Immature natural killer cell (primary cell): ENCODE results near the gene SYMPK. TPM values are rescaled to one million over a fixed set of nuclear protein-coding genes. Genes with fewer than 3 reads are reported as not detected.
"Not testable (repeated sequence)": the region's sequence is repeated elsewhere in the genome, so short reads cannot be mapped to it uniquely, and the experiment has no call there.

ENCODE experiments used
- DNase-seq, 3 donors: peaks; one replicate each; pipeline ENCODE4 v3.0.0; 2022; ENCODE audit warnings: mixed read lengths in 1 of 3
- H3K27ac Mint-ChIP-seq, 6 donors: one replicate each; pipeline ENCODE4 v1.8.0; 2020; ENCODE audit warnings: mixed read lengths in 6 of 6, mild to moderate bottlenecking in 5 of 6, inconsistent platforms in 4 of 6, moderate library complexity in 3 of 6
- H3K27me3 Mint-ChIP-seq, 3 donors: one replicate each; pipeline ENCODE4 v1.8.0; 2020 to 2021; ENCODE audit warnings: low read depth in 3 of 3, mild to moderate bottlenecking in 3 of 3, mixed read lengths in 3 of 3, moderate library complexity in 3 of 3, inconsistent platforms in 1 of 3
- H3K36me3 Mint-ChIP-seq, 3 donors: one replicate each; pipeline ENCODE4 v1.8.0; 2020; ENCODE audit warnings: mixed read lengths in 3 of 3, inconsistent platforms in 2 of 3, mild to moderate bottlenecking in 2 of 3
- H3K4me1 Mint-ChIP-seq, 2 donors: one replicate each; pipeline ENCODE4 v1.8.0; 2020; ENCODE audit warnings: inconsistent platforms in 2 of 2, mild to moderate bottlenecking in 2 of 2, mixed read lengths in 2 of 2, moderate library complexity in 1 of 2
- H3K4me3 Mint-ChIP-seq, 5 donors: one replicate each; pipeline ENCODE4 v1.8.0; 2020; ENCODE audit warnings: mild to moderate bottlenecking in 5 of 5, mixed read lengths in 5 of 5, inconsistent platforms in 3 of 5, moderate library complexity in 3 of 5
- H3K9me3 Mint-ChIP-seq, 6 donors: one replicate each; pipeline ENCODE4 v1.8.0; 2020; ENCODE audit warnings: mild to moderate bottlenecking in 6 of 6, mixed read lengths in 6 of 6, inconsistent platforms in 4 of 6, moderate library complexity in 3 of 6
- polyA plus RNA-seq, 3 donors: library from polyadenylated mRNA; unstranded; fragments of 300-500 nt; fragmentation: Illumina TruSeq; gene quantifications; one replicate each; pipeline ENCODE4 v1.2.3, GENCODE V29; 2021

Gene SYMPK
- polyA plus RNA-seq, 3 donors from 2014 or later = 2.1 to 14.6 (median 5.6) TPM

- Mint-ChIP-seq H3K36me3 (peaks cover 8 to 14% (median 9%) of the 10 kb centered on the region in 3 donors), H3K4me3 (no peak overlapping the region), H3K4me1 (peaks cover 15 to 19% of the 10 kb centered on the region in 2 donors), H3K27ac (no peak overlapping the region), H3K27me3 (peaks cover 2 to 4% (median 3%) of the 10 kb centered on the region in 3 donors), H3K9me3 (no peaks in the 10 kb centered on the region)
- no peak for DNase-seq
These were observed 34.4 kb upstream of the SYMPK start for GRCh38 chr19:45897261-45897812.

- not testable (repeated sequence) for H3K9me3 Mint-ChIP-seq, H3K4me3 Mint-ChIP-seq, H3K27me3 Mint-ChIP-seq, DNase-seq, H3K27ac Mint-ChIP-seq
- H3K36me3 Mint-ChIP-seq = peaks cover 8 to 14% (median 9%) of the 10 kb centered on the region in 3 donors
- H3K4me1 Mint-ChIP-seq = peaks cover 8 to 13% of the 10 kb centered on the region in 2 donors
These were observed 33.1 kb upstream of the SYMPK start for GRCh38 chr19:45895983-45896599.

DNA sequence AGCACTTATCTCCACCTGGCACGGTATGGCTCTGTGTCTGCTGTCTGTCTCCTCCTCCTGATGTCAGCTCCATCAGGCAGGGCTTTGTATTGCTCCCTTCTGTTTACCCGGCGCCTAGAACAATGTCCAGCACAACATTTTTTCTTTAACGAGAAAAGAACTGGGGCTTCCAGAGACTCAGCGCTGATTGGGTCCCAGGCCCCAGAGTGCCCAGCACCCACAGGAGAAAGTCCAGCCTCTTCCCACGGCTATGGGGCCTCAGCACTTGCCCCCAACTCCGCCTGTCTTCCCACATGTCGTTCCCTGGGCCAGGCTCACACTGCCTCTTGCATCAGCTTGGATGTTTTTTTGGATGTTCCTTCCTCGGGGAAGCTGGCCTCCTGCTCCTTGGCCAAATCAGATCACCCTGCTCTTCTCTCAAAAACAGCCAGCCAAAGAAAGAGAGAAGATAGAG lies 32.6 kb upstream of the SYMPK start:
- no peak for DNase-seq
- H3K27ac Mint-ChIP-seq = peak overlapping the region in 1 of 6 donors; percentile 21
- H3K4me1 Mint-ChIP-seq = peaks cover 3 to 8% of the 10 kb centered on the region in 2 donors
- peaks cover 8 to 11% (median 9%) of the 10 kb centered on the region in 3 donors for H3K36me3 Mint-ChIP-seq
- H3K4me3 Mint-ChIP-seq = no peak overlapping the region
- peaks cover 0 to 2% (median 0%) of the 10 kb centered on the region in 3 donors for H3K27me3 Mint-ChIP-seq
- no peaks in the 10 kb centered on the region for H3K9me3 Mint-ChIP-seq

GRCh38 chr19:45890877-45891276 lies 27.9 kb upstream of the SYMPK start:
- DNase-seq = no peak
- H3K27me3 Mint-ChIP-seq = peaks cover 4 to 8% (median 5%) of the 10 kb centered on the region in 3 donors
- H3K36me3 Mint-ChIP-seq = peaks cover 0 to 8% (median 0%) of the 10 kb centered on the region in 3 donors
- no peak overlapping the region for H3K27ac Mint-ChIP-seq
- H3K4me1 Mint-ChIP-seq = peaks cover 13% of the 10 kb centered on the region in 2 donors
- H3K9me3 Mint-ChIP-seq = no peaks in the 10 kb centered on the region
- no peak overlapping the region for H3K4me3 Mint-ChIP-seq

- DNase-seq = no peak
- H3K4me1 Mint-ChIP-seq = peaks cover 14 to 16% of the 10 kb centered on the region in 2 donors
- H3K27ac Mint-ChIP-seq = peak overlapping the region in 1 of 6 donors; percentile 51
- H3K9me3 Mint-ChIP-seq = no peaks in the 10 kb centered on the region
- peaks cover 4 to 8% (median 5%) of the 10 kb centered on the region in 3 donors for H3K27me3 Mint-ChIP-seq
- no peaks in the 10 kb centered on the region for H3K36me3 Mint-ChIP-seq
- no peak overlapping the region for H3K4me3 Mint-ChIP-seq
These were observed 26.4 kb upstream of the SYMPK start for GRCh38 chr19:45889210-45889885.

GRCh38 chr19:45887200-45887710 lies 24.3 kb upstream of the SYMPK start:
- Mint-ChIP-seq H3K4me3 (peak overlapping the region; percentile 96 to 100 (median 97)), H3K4me1 (peaks cover 22 to 27% of the 10 kb centered on the region in 2 donors), H3K9me3 (no peaks in the 10 kb centered on the region), H3K27me3 (peaks cover 4 to 9% (median 8%) of the 10 kb centered on the region in 3 donors), H3K36me3 (peaks cover 0 to 4% (median 0%) of the 10 kb centered on the region in 3 donors), H3K27ac (peak overlapping the region; percentile 94 to 99 (median 96))
- DNase-seq = no peak

- peaks cover 0 to 4% (median under 1%) of the 10 kb centered on the region in 3 donors for H3K36me3 Mint-ChIP-seq
- peak overlapping the region; percentile 96 to 100 (median 97) for H3K4me3 Mint-ChIP-seq
- peak; percentile 88 to 89 (median 89) for DNase-seq
- peak overlapping the region; percentile 94 to 99 (median 96) for H3K27ac Mint-ChIP-seq
- no peaks in the 10 kb centered on the region for H3K9me3 Mint-ChIP-seq
- H3K27me3 Mint-ChIP-seq = peaks cover 4 to 11% (median 9%) of the 10 kb centered on the region in 3 donors
- peaks cover 22 to 27% of the 10 kb centered on the region in 2 donors for H3K4me1 Mint-ChIP-seq
These were observed 23.7 kb upstream of the SYMPK start for GRCh38 chr19:45886427-45887199.

DNA sequence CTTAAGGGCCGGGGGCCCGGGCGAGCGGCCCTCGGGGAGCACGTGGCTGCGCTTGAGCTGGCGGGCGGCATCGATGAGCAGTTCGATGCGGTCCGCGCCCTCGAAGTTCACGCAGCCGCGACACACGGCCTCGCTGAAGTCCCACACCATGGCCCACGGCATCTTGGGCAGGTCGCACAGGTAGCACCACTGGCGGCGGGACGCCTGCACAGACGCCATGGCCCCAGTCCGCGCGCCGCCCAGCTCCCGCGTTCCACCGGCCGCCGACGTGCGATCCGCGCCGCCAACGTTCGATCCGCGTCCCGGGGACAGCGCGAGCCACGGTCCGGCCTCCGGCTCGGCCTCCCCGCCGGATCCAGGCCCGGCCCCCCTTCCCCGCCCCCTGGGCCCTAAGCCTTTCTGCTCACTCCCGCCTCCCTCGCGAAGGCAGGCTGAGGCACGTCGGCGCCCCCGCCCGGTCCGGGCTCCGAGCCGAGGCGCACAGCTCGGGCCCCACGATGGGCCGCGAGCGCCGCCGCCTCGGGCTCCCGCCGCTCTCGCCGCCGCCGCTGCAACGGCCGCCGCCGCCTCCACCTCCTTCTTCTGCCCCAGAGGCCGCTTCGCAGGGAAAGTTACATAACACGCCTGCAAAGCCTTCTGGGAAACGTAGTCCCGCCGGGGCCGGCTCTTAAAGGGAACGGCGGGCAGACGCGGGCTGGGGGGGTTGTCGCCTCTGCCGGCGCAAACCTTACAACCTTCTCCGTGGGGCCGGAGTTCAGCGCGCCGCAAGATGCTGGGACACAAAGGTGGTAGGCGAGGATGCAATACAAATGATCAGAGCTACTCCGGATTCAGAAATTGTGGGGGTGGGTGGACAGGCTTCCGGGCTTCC lies 22.8 kb upstream of the SYMPK start, which contains the start of gene IRF2BP1:
IRF2BP1 (minus strand) TSS at position 586 of the 871 bp plus-strand sequence; CDS start at position 219, 367 bp downstream.
- H3K4me3 Mint-ChIP-seq = peak within 1 kb of the TSS; percentile 96 to 100 (median 97)
- H3K36me3 Mint-ChIP-seq = peaks cover 0 to 4% (median 3%) of the 10 kb centered on the region in 3 donors
- peak within 1 kb of the TSS; percentile 94 to 99 (median 96) for H3K27ac Mint-ChIP-seq
- H3K9me3 Mint-ChIP-seq = no peaks in the 10 kb centered on the region
- peaks cover 22 to 27% of the 10 kb centered on the region in 2 donors for H3K4me1 Mint-ChIP-seq
- peaks cover 4 to 13% (median 9%) of the 10 kb centered on the region in 3 donors for H3K27me3 Mint-ChIP-seq
- peak; percentile 88 to 91 (median 90) for DNase-seq

GRCh38 chr19:45884682-45885555 lies 22.0 kb upstream of the SYMPK start:
- no peaks in the 10 kb centered on the region for H3K9me3 Mint-ChIP-seq
- peak overlapping the region in 1 of 6 donors; percentile 40 for H3K27ac Mint-ChIP-seq
- peaks cover 0 to 4% (median 3%) of the 10 kb centered on the region in 3 donors for H3K36me3 Mint-ChIP-seq
- peaks cover 4 to 13% (median 9%) of the 10 kb centered on the region in 3 donors for H3K27me3 Mint-ChIP-seq
- DNase-seq = no peak
- H3K4me3 Mint-ChIP-seq = peak overlapping the region; percentile 26 to 65 (median 41)
- peaks cover 22 to 27% of the 10 kb centered on the region in 2 donors for H3K4me1 Mint-ChIP-seq

DNA sequence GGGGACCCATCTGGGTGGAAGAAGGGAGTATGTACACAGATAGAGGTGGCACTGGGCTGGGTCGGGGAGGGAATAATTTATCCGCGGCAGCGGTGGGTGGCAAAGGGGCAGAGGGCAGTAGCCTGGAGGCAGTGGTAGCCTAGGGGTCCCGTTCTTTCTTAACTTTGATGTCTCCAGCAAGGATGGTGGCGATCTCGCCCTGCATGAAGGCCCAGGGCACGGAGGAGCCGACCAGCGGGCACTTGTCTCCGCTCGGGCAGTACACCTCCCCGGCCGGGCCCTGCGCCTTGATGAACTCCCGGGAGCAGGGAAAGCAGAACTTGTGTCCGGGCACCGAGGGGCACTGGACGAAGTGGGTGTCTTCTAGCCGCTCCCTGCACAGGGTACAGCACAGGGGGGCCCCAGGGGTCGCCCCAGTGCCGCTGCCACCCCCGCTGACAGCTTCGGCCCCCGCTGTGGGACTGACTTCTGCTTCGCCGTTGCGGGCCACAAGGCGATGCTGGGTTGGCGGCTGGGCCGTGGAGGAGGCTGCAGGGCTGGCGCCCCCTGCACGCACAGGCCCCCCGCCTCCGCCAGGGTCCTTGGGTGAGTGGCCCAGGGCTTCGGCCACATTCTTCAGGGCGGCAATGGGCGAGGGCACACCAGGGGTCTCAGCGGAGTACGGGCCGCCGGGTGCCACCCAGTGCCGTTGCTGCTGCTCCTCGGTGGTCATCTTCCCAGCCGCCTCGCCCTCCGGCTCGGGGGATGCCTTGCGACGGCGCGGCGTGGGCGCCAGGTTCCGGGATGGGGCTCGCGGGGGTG lies 21.1 kb upstream of the SYMPK start:
- H3K27me3 Mint-ChIP-seq = peaks cover 4 to 13% (median 9%) of the 10 kb centered on the region in 3 donors
- H3K27ac Mint-ChIP-seq = peak overlapping the region in 1 of 6 donors; percentile 46
- H3K4me3 Mint-ChIP-seq = peak overlapping the region in 3 of 5 donors; percentile 52 to 82 (median 71)
- no peaks in the 10 kb centered on the region for H3K9me3 Mint-ChIP-seq
- H3K36me3 Mint-ChIP-seq = peaks cover 0 to 4% (median 3%) of the 10 kb centered on the region in 3 donors
- DNase-seq = no peak
- H3K4me1 Mint-ChIP-seq = peaks cover 22 to 27% of the 10 kb centered on the region in 2 donors

- H3K4me3 Mint-ChIP-seq = peak overlapping the region; percentile 52 to 82 (median 71)
- H3K27ac Mint-ChIP-seq = peak overlapping the region in 5 of 6 donors; percentile 2 to 75 (median 47)
- H3K27me3 Mint-ChIP-seq = peaks cover 4 to 14% (median 9%) of the 10 kb centered on the region in 3 donors
- peaks cover 22 to 27% of the 10 kb centered on the region in 2 donors for H3K4me1 Mint-ChIP-seq
- DNase-seq = no peak
- no peaks in the 10 kb centered on the region for H3K9me3 Mint-ChIP-seq
- H3K36me3 Mint-ChIP-seq = peaks cover 0 to 7% (median 4%) of the 10 kb centered on the region in 3 donors
These were observed 20.6 kb upstream of the SYMPK start for GRCh38 chr19:45883586-45883880.
